CD4-positive, alpha-beta T cell treated with Interleukin-15 for 1 hour (primary cell): ENCODE data around the gene CRACDL.

Experiments used
- DNase-seq: peaks from one replicate; pipeline ENCODE4 v3.0.0-alpha.2; 2020

CRACDL gene

GRCh38 chr2:98823196-98824170 lies 112.5 kb downstream of the CRACDL start:
- no peak for DNase-seq

DNA sequence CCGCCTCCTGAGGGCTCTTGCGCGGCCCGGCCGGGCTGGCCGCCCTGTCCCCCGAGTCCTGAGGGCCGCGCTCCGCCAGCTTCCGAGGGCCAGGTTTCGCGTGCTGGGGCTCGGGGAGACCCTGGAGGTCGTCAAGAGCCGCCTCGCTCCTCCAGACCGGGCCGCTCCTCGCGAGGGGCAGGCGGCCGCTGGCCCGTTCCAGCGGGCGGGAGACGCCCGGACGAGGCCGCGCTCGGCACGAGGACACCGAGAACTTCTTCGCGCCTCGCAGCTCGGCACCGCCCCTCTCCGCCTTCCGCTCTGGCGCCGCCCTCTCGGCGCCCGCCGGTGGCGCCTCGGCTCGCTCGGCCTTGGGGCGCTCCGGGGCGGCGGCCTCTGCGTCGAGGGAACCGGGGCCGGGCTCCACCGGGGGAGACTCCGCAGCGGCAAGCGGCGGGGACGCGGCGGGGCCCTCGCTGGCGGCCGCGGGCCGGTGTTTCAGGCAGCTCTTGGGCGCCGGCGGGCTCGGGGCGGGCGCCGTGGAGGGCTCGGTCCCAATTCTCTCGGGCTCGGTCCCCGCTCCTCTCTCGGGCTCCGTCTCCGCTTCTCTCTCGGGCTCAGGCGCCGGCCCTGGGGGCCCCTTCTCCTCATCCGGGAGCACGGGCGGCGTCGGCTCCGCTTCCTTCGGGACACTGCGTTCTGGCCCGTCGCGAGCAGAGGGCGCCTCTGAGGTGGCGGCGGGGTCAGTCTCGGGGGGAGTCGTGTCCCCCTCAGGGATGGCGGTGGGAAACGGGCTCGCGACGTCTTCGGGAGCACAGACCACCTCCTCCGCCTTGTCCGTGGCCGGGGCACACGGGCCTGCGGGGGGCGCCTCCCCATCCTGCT lies 113.5 kb downstream of the CRACDL start:
- DNase-seq: peak; percentile 60

GRCh38 chr2:98821629-98822135 lies 114.3 kb downstream of the CRACDL start:
- DNase-seq: no peak

DNA sequence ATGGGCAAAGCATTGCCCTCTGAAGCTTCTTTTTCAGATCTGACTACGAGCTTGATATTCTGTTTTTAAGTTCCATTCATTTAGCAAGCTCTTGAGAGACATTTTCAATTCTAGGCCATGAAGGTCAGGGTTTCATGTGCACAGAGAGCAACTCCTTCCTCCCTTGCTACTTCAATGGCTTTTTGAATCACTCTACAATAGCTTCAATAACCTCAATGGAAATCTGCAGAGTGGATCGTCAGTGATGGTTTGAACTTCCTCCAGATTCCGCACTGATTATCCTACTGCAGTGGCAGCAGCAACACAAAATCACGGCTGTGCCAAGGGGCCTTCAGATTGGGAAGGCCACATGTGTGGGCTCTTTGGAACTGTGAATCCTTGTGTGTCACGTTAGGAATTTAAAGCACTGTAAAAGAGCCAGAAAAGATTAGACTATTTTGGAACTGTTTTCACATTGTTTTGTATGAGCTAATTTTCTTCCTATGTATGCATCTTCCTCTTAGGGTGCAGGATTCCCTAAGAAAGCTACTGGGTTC lies 116.7 kb downstream of the CRACDL start:
- DNase-seq: no peak

DNA sequence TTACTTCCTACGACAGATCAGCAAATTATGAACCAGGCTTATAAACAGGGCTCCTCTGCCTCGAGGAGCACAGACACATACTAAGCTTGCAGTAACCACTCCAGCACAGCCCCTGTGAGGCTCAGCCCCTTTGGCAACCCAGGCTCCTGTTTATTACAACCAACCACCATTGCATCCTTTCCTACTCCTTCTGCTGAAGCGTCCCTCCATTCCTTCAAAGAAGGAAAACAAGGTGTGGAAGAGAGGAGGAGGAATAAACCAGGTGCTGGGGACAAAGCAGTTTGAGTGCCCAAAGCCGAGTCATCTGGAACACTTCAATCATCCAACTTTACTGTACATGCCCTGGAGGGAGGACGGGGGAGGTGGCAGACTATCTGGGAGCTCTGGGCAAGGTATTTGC lies 117.9 kb downstream of the CRACDL start:
- DNase-seq: no peak

DNA sequence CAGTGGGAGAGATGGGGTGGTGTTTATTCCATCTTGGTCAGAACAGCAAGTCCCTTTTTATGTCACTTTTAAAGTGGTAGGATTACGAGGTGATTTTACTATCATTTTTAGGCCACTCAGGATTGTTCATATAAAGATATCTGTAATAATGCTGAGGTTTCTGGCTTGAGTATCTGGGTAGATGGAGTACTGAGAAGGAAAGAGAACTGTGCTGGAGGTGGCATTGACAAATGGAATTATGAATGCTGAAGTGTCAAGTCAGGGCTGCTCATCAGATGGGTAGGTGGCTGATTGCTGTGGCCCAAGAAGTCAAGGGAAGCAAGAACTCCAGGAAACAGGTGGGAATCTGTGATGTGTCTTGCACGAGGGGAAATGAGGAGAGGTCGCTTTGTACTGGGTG lies 119.7 kb downstream of the CRACDL start:
- DNase-seq: no peak

DNA sequence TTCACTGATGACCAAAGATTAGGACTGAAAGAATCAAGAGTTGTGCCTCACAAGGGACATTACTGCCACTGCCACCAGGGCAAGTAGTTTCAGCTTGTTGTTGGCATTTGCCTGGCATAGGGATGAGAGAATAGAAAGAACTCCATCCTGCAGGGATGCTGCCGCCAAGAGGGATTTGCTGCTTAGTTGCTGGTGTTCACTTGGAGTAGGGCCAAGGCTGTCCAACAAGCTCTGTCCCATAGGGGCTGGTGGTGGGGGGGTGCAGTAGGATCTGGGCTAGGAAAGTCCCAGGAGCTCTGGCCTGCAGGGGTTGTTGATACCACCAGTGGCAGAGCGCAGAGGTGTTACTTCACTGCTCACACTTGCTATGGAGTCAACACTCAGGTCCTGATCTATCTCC lies 120.2 kb downstream of the CRACDL start:
- DNase-seq: no peak

GRCh38 chr2:98811766-98812165 lies 124.3 kb downstream of the CRACDL start:
- no peak for DNase-seq

- no peak for DNase-seq
Observed at GRCh38 chr2:98810588-98810928, 125.5 kb downstream of the CRACDL start.

GRCh38 chr2:98809878-98810587 lies 126.0 kb downstream of the CRACDL start:
- DNase-seq: peak; percentile 5

GRCh38 chr2:98809116-98809515 lies 126.9 kb downstream of the CRACDL start:
- peak; percentile 13 for DNase-seq

DNA sequence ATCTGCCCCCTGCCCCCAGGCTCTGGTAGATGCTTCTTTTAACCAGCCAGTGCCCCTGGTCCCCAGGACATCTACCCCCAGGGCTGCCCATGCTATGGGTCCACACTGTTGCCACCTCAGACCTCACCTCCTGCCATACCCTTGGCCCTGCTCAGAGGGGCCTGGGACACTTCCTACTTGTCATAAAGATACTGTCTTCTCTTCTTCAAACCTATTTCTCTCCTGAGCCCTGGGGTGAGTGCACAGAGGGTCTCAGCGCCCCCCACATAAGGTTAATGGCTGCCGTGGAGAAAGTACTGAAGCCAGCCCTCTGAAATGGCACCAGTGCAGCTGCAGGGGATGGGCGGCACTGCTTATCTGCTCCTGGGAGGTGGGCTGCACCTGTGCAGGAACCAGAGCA lies 127.5 kb downstream of the CRACDL start:
- no peak for DNase-seq

DNA sequence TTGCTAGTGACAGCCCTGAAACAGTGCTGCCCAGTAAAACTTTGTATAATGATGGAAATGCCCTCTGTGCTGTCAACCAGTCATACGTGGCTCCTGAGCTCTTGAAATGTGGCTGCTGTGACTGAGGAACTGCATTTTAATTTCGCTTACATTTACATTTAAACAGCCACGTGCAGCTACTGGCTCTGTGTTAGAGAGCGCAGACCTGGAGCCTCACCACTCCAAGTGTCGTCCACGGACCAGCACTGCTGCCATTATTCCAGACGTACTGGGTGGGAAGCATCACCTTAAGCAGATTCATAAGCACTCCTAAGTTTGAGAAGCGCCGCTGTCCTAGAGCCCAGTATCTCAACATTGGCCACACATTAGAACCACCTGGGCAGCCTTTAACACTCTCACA lies 128.1 kb downstream of the CRACDL start:
- DNase-seq: no peak

DNA sequence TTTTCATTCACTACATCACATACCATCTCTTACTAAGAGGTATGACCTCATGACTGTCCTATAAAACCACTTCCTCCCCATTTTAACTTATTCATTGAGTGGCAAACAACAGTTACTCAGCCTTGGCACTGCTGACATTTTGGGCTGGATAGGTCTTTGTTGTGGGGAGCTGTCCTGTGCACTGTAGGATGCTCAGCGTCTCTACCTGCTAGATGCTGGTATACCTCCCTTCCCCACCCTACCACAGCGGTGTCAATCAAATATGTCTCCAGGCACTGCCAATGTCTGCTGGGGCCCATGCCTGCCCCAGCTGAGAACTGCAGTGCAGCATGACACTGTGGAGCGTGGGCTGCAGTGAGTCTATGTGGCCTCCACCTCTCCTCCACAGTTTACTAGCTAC lies 128.8 kb downstream of the CRACDL start:
- DNase-seq: no peak

GRCh38 chr2:98806236-98806697 lies 129.8 kb downstream of the CRACDL start:
- DNase-seq: no peak

DNA sequence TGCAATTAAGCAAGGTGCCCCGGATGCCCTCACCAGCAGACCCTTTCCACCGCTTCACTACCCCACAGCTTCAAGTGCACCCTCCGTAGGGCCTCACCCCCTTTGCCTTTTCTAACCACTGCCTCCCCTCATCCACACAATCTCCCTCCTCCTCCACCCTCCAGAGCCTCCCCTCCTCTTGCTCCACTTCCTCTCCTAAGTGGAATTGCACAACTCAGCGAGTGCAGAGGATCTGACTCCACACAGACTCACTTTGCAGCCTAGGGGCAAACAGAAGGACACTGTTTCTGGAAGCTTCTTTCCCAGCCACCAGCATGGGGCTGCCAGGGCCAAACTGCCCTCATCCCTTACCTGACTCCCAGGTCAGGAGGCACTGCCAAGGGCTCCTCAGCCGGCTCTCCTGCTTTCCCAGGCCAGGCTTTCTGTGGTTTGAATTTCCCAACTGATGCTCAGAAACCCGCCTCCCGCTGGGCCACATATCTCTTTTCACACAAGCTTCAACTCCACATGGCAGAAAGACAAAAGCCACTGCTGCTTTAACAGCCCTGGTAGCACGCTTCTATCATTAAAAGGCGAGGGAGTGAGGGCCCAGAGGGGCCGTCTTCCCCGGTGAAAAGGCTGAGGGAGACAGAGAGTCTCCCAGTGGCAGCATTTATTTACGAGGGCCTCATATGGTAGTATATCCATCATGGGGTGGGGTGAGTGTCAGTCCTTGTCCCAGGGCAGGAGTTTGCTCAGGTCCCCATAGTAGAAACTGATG lies 130.4 kb downstream of the CRACDL start:
- DNase-seq: peak; percentile 41

- DNase-seq: no peak
Observed at GRCh38 chr2:98804736-98805135, 131.3 kb downstream of the CRACDL start.

DNA sequence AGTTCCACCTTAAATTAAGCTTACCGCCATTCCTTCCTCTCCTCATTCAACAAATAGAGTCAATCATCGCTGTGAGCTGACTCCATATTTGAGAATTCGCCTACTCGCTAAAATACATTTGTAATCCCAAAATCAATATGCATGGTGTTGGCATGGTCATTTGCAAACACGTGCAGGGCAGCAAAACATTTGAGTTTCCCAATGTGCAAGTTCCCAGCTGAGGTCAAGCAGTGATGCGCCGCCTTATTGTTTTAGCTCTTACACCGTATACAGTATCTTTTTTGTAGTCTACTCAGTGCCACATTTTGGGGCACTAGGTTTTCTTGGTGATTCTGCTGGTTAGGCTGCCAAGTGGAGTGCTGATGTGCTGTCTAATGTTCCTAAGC lies 131.8 kb downstream of the CRACDL start:
- no peak for DNase-seq

DNA sequence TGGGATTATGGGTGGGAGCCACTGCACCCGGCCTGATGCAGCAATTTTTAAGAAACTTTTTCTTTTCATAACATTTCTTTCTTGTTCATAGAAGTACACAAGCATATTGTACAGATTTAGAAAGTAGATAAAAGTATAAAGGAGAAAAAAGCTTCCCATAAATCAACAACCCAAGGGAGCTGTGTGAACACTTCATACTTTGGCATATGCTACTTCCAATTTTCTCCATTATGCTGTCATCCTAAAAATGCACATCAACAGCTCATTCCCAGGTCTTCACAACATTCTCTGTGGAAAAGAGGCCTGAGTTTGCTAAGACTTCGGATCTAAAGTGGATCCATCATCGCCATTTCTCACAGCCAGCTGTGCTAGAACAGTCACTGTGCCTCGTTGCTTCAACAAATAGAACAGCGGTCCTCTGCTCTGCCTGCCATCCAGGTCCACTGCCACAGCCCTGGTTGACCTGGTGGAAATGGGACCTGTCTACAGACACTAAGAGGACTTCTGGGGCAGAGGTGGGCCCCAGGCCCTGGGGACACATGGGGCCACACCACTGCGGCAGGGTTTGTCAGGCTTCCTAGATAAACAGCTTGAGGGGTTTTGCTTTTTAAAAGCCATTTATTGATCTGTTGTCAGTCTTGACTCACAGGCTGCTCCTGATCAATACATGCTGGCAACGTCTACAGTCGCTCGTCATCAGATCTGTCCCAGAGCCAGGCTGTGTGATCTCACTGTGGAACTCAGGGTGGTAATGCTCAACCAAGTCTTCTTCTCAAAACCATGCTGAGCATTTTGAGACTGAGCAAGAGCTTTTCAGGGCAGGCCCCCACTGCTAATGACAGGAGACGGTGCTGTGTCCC lies 132.4 kb downstream of the CRACDL start:
- DNase-seq: no peak

DNA sequence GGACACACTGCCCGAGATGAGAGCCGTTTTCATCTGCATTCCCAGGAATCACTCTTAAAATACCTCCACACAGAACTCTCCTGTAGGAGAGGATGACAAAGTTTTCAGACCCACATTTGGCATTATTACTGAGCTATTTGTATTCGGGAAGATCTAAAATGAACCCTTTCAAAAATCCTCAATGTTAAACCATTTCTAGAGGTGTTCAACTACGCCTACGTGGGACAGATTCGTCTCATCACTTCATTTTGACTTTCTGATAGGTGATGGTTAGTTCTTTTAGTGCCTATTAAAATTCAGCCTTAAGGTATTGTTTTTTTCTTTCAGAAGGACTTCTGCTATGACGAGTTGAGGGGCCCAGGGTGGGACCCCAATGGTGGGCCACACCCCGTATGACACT lies 133.7 kb downstream of the CRACDL start:
- no peak for DNase-seq

- DNase-seq: no peak
Observed at GRCh38 chr2:98801921-98802321, 134.1 kb downstream of the CRACDL start.
